Epidermal melanocyte (primary cell): Measurements from ENCODE around the gene NFE2L3.
"Not testable (repeated sequence)": the region's sequence is repeated elsewhere in the genome, so short reads cannot be mapped to it uniquely, and the experiment has no call there.

Experiments
- DNase-seq: peaks from one replicate; pipeline ENCODE4 v3.0.0; 2011; ENCODE audit warnings: low spot score; ENCODE audit not compliant: insufficient read length

NFE2L3 gene

GRCh38 chr7:26167303-26167934, 15.4 kb downstream of the NFE2L3 start:
- DNase-seq = no peak

- no peak for DNase-seq
Observed at GRCh38 chr7:26168458-26169023, 16.5 kb downstream of the NFE2L3 start.

GRCh38 chr7:26169271-26169670, 17.3 kb downstream of the NFE2L3 start:
- DNase-seq = no peak

- DNase-seq = no peak
Observed at GRCh38 chr7:26170663-26171062, 18.7 kb downstream of the NFE2L3 start.

GRCh38 chr7:26171601-26172000, 19.6 kb downstream of the NFE2L3 start:
- no peak for DNase-seq

- no peak for DNase-seq
Observed at GRCh38 chr7:26172048-26172447, 20.1 kb downstream of the NFE2L3 start.

- DNase-seq = not testable (repeated sequence)
Observed at GRCh38 chr7:26175903-26176302, 23.9 kb downstream of the NFE2L3 start.

- not testable (repeated sequence) for DNase-seq
Observed at GRCh38 chr7:26176696-26177095, 24.7 kb downstream of the NFE2L3 start.

- DNase-seq = not testable (repeated sequence)
Observed at GRCh38 chr7:26177269-26177668, 25.3 kb downstream of the NFE2L3 start.

GRCh38 chr7:26178272-26178960, 26.4 kb downstream of the NFE2L3 start:
- no peak for DNase-seq

GRCh38 chr7:26179422-26179821, 27.4 kb downstream of the NFE2L3 start:
- DNase-seq = no peak

GRCh38 chr7:26179826-26180497, 28.0 kb downstream of the NFE2L3 start:
- no peak for DNase-seq

GRCh38 chr7:26180792-26181198, 28.8 kb downstream of the NFE2L3 start:
- no peak for DNase-seq

- DNase-seq = no peak
Observed at GRCh38 chr7:26181474-26182227, 29.7 kb downstream of the NFE2L3 start.

- no peak for DNase-seq
Observed at GRCh38 chr7:26182283-26182682, 30.3 kb downstream of the NFE2L3 start.

- DNase-seq = no peak
Observed at GRCh38 chr7:26182706-26183105, 30.7 kb downstream of the NFE2L3 start.

- no peak for DNase-seq
Observed at GRCh38 chr7:26183545-26184280, 31.7 kb downstream of the NFE2L3 start.

- DNase-seq = not testable (repeated sequence)
Observed at GRCh38 chr7:26184281-26185101, 32.5 kb downstream of the NFE2L3 start.

- DNase-seq = no peak
Observed at GRCh38 chr7:26185131-26185843, 33.3 kb downstream of the NFE2L3 start.
